ENCODE results near the gene TMEM145. TPM values are rescaled to one million over a fixed set of nuclear protein-coding genes. Genes with fewer than 3 reads are reported as not detected.

The TMEM145 gene
- total RNA-seq, 4 donors from 2014 or later: 0.87 TPM; not detected in 3

GRCh38 chr19:42366673-42367072, 53.6 kb downstream of the TMEM145 start:
- H3K4me1 ChIP-seq: peaks cover 0 to 9% of the 10 kb centered on the region in 2 donors
- H3K27ac ChIP-seq: peak overlapping the region in 2 of 4 donors; percentile 14 to 65
- TF ChIP-seq POLR2A (IDR thresholded peaks at IDR 0.05) (no peak), CTCF (IDR thresholded peaks at IDR 0.05 in 4 of 5, conservative IDR thresholded peaks at IDR 0.05 in 1 of 5) (no peak)
- no peaks in the 10 kb centered on the region for H3K9me3 ChIP-seq
- no peaks in the 10 kb centered on the region for H3K27me3 ChIP-seq
- peaks cover 0 to 16% of the 10 kb centered on the region in 2 donors for H3K36me3 ChIP-seq
- ATAC-seq (no peak), DNase-seq (no peak)
- H3K4me3 ChIP-seq: no peak overlapping the region
- in situ Hi-C loops (cut with MboI; ENCODE audit: low sequenced_read_pairs in 4 of 4): no loop called here
- intact Hi-C loops (cut with DNase I; ENCODE audit: low total_unique reads): no loop called here

- intact Hi-C loops (cut with DNase I; ENCODE audit: low total_unique reads): no loop called here
- in situ Hi-C loops (cut with MboI; ENCODE audit: low sequenced_read_pairs in 4 of 4): no loop called here
- no peaks in the 10 kb centered on the region for H3K9me3 ChIP-seq
- ATAC-seq: no peak
- H3K4me3 ChIP-seq: no peak overlapping the region
- no peaks in the 10 kb centered on the region for H3K27me3 ChIP-seq
- TF ChIP-seq CTCF (IDR thresholded peaks at IDR 0.05 in 4 of 5, conservative IDR thresholded peaks at IDR 0.05 in 1 of 5) (no peak), POLR2A (IDR thresholded peaks at IDR 0.05) (no peak)
- no peak for DNase-seq
- H3K4me1 ChIP-seq: peaks cover 0 to 9% of the 10 kb centered on the region in 2 donors
- peaks cover 0 to 12% of the 10 kb centered on the region in 2 donors for H3K36me3 ChIP-seq
- H3K27ac ChIP-seq: no peak overlapping the region
Measured at GRCh38 chr19:42367929-42368328, 54.8 kb downstream of the TMEM145 start.

- H3K9me3 ChIP-seq: no peaks in the 10 kb centered on the region
- H3K27me3 ChIP-seq: no peaks in the 10 kb centered on the region
- H3K27ac ChIP-seq: no peak overlapping the region
- in situ Hi-C loops (cut with MboI; ENCODE audit: low sequenced_read_pairs in 4 of 4): no loop called here
- H3K4me3 ChIP-seq: no peak overlapping the region
- no peak for DNase-seq
- H3K4me1 ChIP-seq: peaks cover 0 to 9% of the 10 kb centered on the region in 2 donors
- intact Hi-C loops (cut with DNase I; ENCODE audit: low total_unique reads): no loop called here
- TF ChIP-seq POLR2A (IDR thresholded peaks at IDR 0.05): no peak
- no peak for TF ChIP-seq CTCF (IDR thresholded peaks at IDR 0.05 in 4 of 5, conservative IDR thresholded peaks at IDR 0.05 in 1 of 5)
- H3K36me3 ChIP-seq: peaks cover 0 to 8% of the 10 kb centered on the region in 2 donors
- ATAC-seq: no peak
Measured at GRCh38 chr19:42368360-42368759, 55.3 kb downstream of the TMEM145 start.

- in situ Hi-C loops (cut with MboI; ENCODE audit: low sequenced_read_pairs in 4 of 4) (no loop called here), intact Hi-C loops (cut with DNase I; ENCODE audit: low total_unique reads) (no loop called here)
- ATAC-seq (no peak), DNase-seq (no peak)
- H3K9me3 ChIP-seq: no peaks in the 10 kb centered on the region
- peaks cover 0 to 9% of the 10 kb centered on the region in 2 donors for H3K4me1 ChIP-seq
- H3K36me3 ChIP-seq: peaks cover 0 to 5% of the 10 kb centered on the region in 2 donors
- no peak overlapping the region for H3K27ac ChIP-seq
- no peak for TF ChIP-seq CTCF (IDR thresholded peaks at IDR 0.05 in 4 of 5, conservative IDR thresholded peaks at IDR 0.05 in 1 of 5)
- TF ChIP-seq POLR2A (IDR thresholded peaks at IDR 0.05): no peak
- H3K27me3 ChIP-seq: no peaks in the 10 kb centered on the region
- no peak overlapping the region for H3K4me3 ChIP-seq
Measured at GRCh38 chr19:42368765-42369164, 55.7 kb downstream of the TMEM145 start.

- Histone ChIP-seq H3K9me3 (no peaks in the 10 kb centered on the region), H3K4me3 (no peak overlapping the region), H3K27me3 (no peaks in the 10 kb centered on the region), H3K36me3 (no peaks in the 10 kb centered on the region), H3K4me1 (peaks cover 0 to 9% of the 10 kb centered on the region in 2 donors), H3K27ac (no peak overlapping the region)
- intact Hi-C loops (cut with DNase I; ENCODE audit: low total_unique reads) (no loop called here), in situ Hi-C loops (cut with MboI; ENCODE audit: low sequenced_read_pairs in 4 of 4) (no loop called here)
- DNase-seq: no peak
- ATAC-seq: no peak
- TF ChIP-seq CTCF (IDR thresholded peaks at IDR 0.05 in 4 of 5, conservative IDR thresholded peaks at IDR 0.05 in 1 of 5) (no peak), POLR2A (IDR thresholded peaks at IDR 0.05) (no peak)
Measured at GRCh38 chr19:42369433-42370067, 56.4 kb downstream of the TMEM145 start.
